ENCODE data around the gene BAIAP2L2.

BAIAP2L2 gene

GRCh38 chr22:38114484-38115398 is 4.3 kb upstream of the BAIAP2L2 start:
- Histone ChIP-seq H3K27me3 (replicated peaks; ENCODE audit: control insufficient read depth, insufficient read depth, low read length) (peaks cover 13% of the 10 kb centered on the region), H3K4me1 (ENCODE audit: control insufficient read depth, insufficient read depth, low read length) (peaks cover 8% of the 10 kb centered on the region), H3K9me3 (ENCODE audit: control insufficient read depth, low read length) (no peaks in the 10 kb centered on the region), H3K9ac (ENCODE audit: low read length) (peak overlapping the region; percentile 34), H3K4me3 (ENCODE audit: low read length) (no peak overlapping the region), H3K36me3 (ENCODE audit: control insufficient read depth, insufficient read depth, low read length, severe bottlenecking) (peaks cover 4% of the 10 kb centered on the region)
- DNase-seq (ENCODE audit: low read depth), result peak; percentile 93

GRCh38 chr22:38112381-38112780 is 1.9 kb upstream of the BAIAP2L2 start:
- Histone ChIP-seq H3K4me3 (ENCODE audit: low read length) (no peak overlapping the region), H3K36me3 (ENCODE audit: control insufficient read depth, insufficient read depth, low read length, severe bottlenecking) (peaks cover 4% of the 10 kb centered on the region), H3K4me1 (ENCODE audit: control insufficient read depth, insufficient read depth, low read length) (peaks cover 14% of the 10 kb centered on the region), H3K9ac (ENCODE audit: low read length) (no peak overlapping the region), H3K27me3 (replicated peaks; ENCODE audit: control insufficient read depth, insufficient read depth, low read length) (peaks cover 13% of the 10 kb centered on the region), H3K9me3 (ENCODE audit: control insufficient read depth, low read length) (no peaks in the 10 kb centered on the region)
- DNase-seq (ENCODE audit: low read depth), result no peak

- Histone ChIP-seq H3K27me3 (replicated peaks; ENCODE audit: control insufficient read depth, insufficient read depth, low read length) (peaks cover 13% of the 10 kb centered on the region), H3K9me3 (ENCODE audit: control insufficient read depth, low read length) (no peaks in the 10 kb centered on the region), H3K4me1 (ENCODE audit: control insufficient read depth, insufficient read depth, low read length) (peaks cover 14% of the 10 kb centered on the region), H3K4me3 (ENCODE audit: low read length) (no peak overlapping the region), H3K36me3 (ENCODE audit: control insufficient read depth, insufficient read depth, low read length, severe bottlenecking) (peaks cover 4% of the 10 kb centered on the region), H3K9ac (ENCODE audit: low read length) (no peak overlapping the region)
- no peak for DNase-seq (ENCODE audit: low read depth)
Observed at GRCh38 chr22:38111925-38112355, 1.5 kb upstream of the BAIAP2L2 start.

GRCh38 chr22:38110863-38111852 is 674 bp upstream of the BAIAP2L2 start:
- H3K4me1 ChIP-seq (ENCODE audit: control insufficient read depth, insufficient read depth, low read length), result peaks cover 14% of the 10 kb centered on the region
- peaks cover 13% of the 10 kb centered on the region for H3K27me3 ChIP-seq (replicated peaks; ENCODE audit: control insufficient read depth, insufficient read depth, low read length)
- peak overlapping the region; percentile 21 for H3K9ac ChIP-seq (ENCODE audit: low read length)
- H3K4me3 ChIP-seq (ENCODE audit: low read length), result no peak overlapping the region
- no peak for DNase-seq (ENCODE audit: low read depth)
- no peaks in the 10 kb centered on the region for H3K9me3 ChIP-seq (ENCODE audit: control insufficient read depth, low read length)
- peaks cover 4% of the 10 kb centered on the region for H3K36me3 ChIP-seq (ENCODE audit: control insufficient read depth, insufficient read depth, low read length, severe bottlenecking)

GRCh38 chr22:38109371-38110001 is 998 bp downstream of the BAIAP2L2 start:
- H3K4me3 ChIP-seq (ENCODE audit: low read length), result no peak overlapping the region
- H3K9me3 ChIP-seq (ENCODE audit: control insufficient read depth, low read length), result no peaks in the 10 kb centered on the region
- H3K4me1 ChIP-seq (ENCODE audit: control insufficient read depth, insufficient read depth, low read length), result peaks cover 14% of the 10 kb centered on the region
- no peak overlapping the region for H3K9ac ChIP-seq (ENCODE audit: low read length)
- no peak for DNase-seq (ENCODE audit: low read depth)
- peaks cover 13% of the 10 kb centered on the region for H3K27me3 ChIP-seq (replicated peaks; ENCODE audit: control insufficient read depth, insufficient read depth, low read length)
- H3K36me3 ChIP-seq (ENCODE audit: control insufficient read depth, insufficient read depth, low read length, severe bottlenecking), result peaks cover 4% of the 10 kb centered on the region

- Histone ChIP-seq H3K9ac (ENCODE audit: low read length) (no peak overlapping the region), H3K4me1 (ENCODE audit: control insufficient read depth, insufficient read depth, low read length) (peaks cover 14% of the 10 kb centered on the region), H3K9me3 (ENCODE audit: control insufficient read depth, low read length) (no peaks in the 10 kb centered on the region), H3K36me3 (ENCODE audit: control insufficient read depth, insufficient read depth, low read length, severe bottlenecking) (peaks cover 4% of the 10 kb centered on the region), H3K4me3 (ENCODE audit: low read length) (no peak overlapping the region), H3K27me3 (replicated peaks; ENCODE audit: control insufficient read depth, insufficient read depth, low read length) (peaks cover 13% of the 10 kb centered on the region)
- no peak for DNase-seq (ENCODE audit: low read depth)
Observed at GRCh38 chr22:38108561-38109319, 1.7 kb downstream of the BAIAP2L2 start.

GRCh38 chr22:38107692-38108515 is 2.6 kb downstream of the BAIAP2L2 start:
- peak; percentile 3 for DNase-seq (ENCODE audit: low read depth)
- H3K9ac ChIP-seq (ENCODE audit: low read length), result peak overlapping the region; percentile 21
- peaks cover 13% of the 10 kb centered on the region for H3K27me3 ChIP-seq (replicated peaks; ENCODE audit: control insufficient read depth, insufficient read depth, low read length)
- no peaks in the 10 kb centered on the region for H3K9me3 ChIP-seq (ENCODE audit: control insufficient read depth, low read length)
- no peak overlapping the region for H3K4me3 ChIP-seq (ENCODE audit: low read length)
- H3K36me3 ChIP-seq (ENCODE audit: control insufficient read depth, insufficient read depth, low read length, severe bottlenecking), result peaks cover 4% of the 10 kb centered on the region
- peaks cover 14% of the 10 kb centered on the region for H3K4me1 ChIP-seq (ENCODE audit: control insufficient read depth, insufficient read depth, low read length)

GRCh38 chr22:38106814-38107578 is 3.5 kb downstream of the BAIAP2L2 start:
- H3K27me3 ChIP-seq (replicated peaks; ENCODE audit: control insufficient read depth, insufficient read depth, low read length), result peaks cover 13% of the 10 kb centered on the region
- H3K9me3 ChIP-seq (ENCODE audit: control insufficient read depth, low read length), result no peaks in the 10 kb centered on the region
- no peak overlapping the region for H3K4me3 ChIP-seq (ENCODE audit: low read length)
- peaks cover 14% of the 10 kb centered on the region for H3K4me1 ChIP-seq (ENCODE audit: control insufficient read depth, insufficient read depth, low read length)
- peaks cover 2% of the 10 kb centered on the region for H3K36me3 ChIP-seq (ENCODE audit: control insufficient read depth, insufficient read depth, low read length, severe bottlenecking)
- H3K9ac ChIP-seq (ENCODE audit: low read length), result no peak overlapping the region
- DNase-seq (ENCODE audit: low read depth), result no peak

- Histone ChIP-seq H3K4me3 (ENCODE audit: low read length) (no peak overlapping the region), H3K9ac (ENCODE audit: low read length) (no peak overlapping the region), H3K4me1 (ENCODE audit: control insufficient read depth, insufficient read depth, low read length) (peaks cover 6% of the 10 kb centered on the region), H3K36me3 (ENCODE audit: control insufficient read depth, insufficient read depth, low read length, severe bottlenecking) (no peaks in the 10 kb centered on the region), H3K9me3 (ENCODE audit: control insufficient read depth, low read length) (no peaks in the 10 kb centered on the region), H3K27me3 (replicated peaks; ENCODE audit: control insufficient read depth, insufficient read depth, low read length) (no peaks in the 10 kb centered on the region)
- no peak for DNase-seq (ENCODE audit: low read depth)
Observed at GRCh38 chr22:38104084-38104483, 6.4 kb downstream of the BAIAP2L2 start.
